HCT116 (cell line): ENCODE measurements around the gene EXOC4. TPM values are rescaled to one million over a fixed set of nuclear protein-coding genes. Genes with fewer than 3 reads are reported as not detected.

Experiments used
- ATAC-seq: fragments of 200-7000 bp; cut with Tn5 transposase; 2 replicates; pipeline ENCODE4 v1.9.1; 2020; ENCODE audit warnings: mild to moderate bottlenecking, moderate library complexity
- BruUV-seq: library from RNA; stranded (reverse); fragments of 400-500 nt; replicated peaks from 2 replicates; lab custom pipeline; 2021; lab: Mats Ljungman, UMichigan
- CTCF ChIA-PET: fragments of 300-600 bp; sonication (Branson Sonifier 250); formaldehyde crosslinking; loops from one replicate; lab custom pipeline; 2021; ENCODE audit warnings: antibody characterized with exemption; lab: Charles Lee
- POLR2A ChIA-PET: fragments of 300-600, 350-600 bp; sonication (Branson Sonifier 250); formaldehyde crosslinking; loops from one replicate; lab custom pipeline; 2021; ENCODE audit warnings: antibody characterized with exemption; lab: Charles Lee
- RAD21 ChIA-PET, 2 experiments: fragments of 300-600 bp; sonication (Branson Sonifier 250); formaldehyde crosslinking; loops; one replicate each; lab custom pipeline; 2023; ENCODE audit warnings: low total read pairs in 2 of 2; ENCODE audit not compliant: uncharacterized antibody in 2 of 2, unreplicated experiment in 2 of 2, low non-redundant PET in 1 of 2; lab: Charles Lee
- DNase-seq: peaks from one replicate; pipeline ENCODE4 v3.0.0-alpha.2; 2010; ENCODE audit warnings: low read depth, low spot score
- H2AFZ ChIP-seq: fragments of 200-600 bp; shearing (Covaris generic), sonication (generic); 2 replicates; pipeline ENCODE4 v1.6.1; 2017; ENCODE audit warnings: low read depth, mixed run types, mixed read lengths, antibody characterized with exemption, low read length; ENCODE audit not compliant: poor library complexity, severe bottlenecking
- H3K27ac ChIP-seq: 2 replicates; pipeline ENCODE4 v1.5.1; 2012; ENCODE audit warnings: low read depth, low read length
- H3K27me3 ChIP-seq: fragments of 200-600 bp; sonication (generic); 2 replicates; pipeline ENCODE4 v1.6.1; 2016; ENCODE audit warnings: mixed run types, low read length, mixed read lengths; ENCODE audit not compliant: insufficient read depth
- H3K36me3 ChIP-seq, 2 experiments: fragments of 200-500 bp in 1 of 2; fragments of 200-600 bp in 1 of 2; sonication (Bioruptor generic) in 1 of 2; sonication (generic) in 1 of 2; 2 replicates each; pipeline versions ENCODE4 v1.5.1 to v1.6.1; 2014 to 2016; ENCODE audit warnings: low read length in 2 of 2, inconsistent platforms in 1 of 2, mixed read lengths in 1 of 2, mixed run types in 1 of 2; ENCODE audit not compliant: insufficient read depth in 2 of 2, control insufficient read depth in 1 of 2
- H3K4me1 ChIP-seq, 2 experiments: fragments of 200-600 bp in 1 of 2; sonication (generic) in 1 of 2; 2 replicates each; pipeline versions ENCODE4 v1.5.1 to v1.6.1; 2012 to 2017; ENCODE audit warnings: low read length in 2 of 2, inconsistent platforms in 1 of 2, mild to moderate bottlenecking in 1 of 2, mixed read lengths in 1 of 2, mixed run types in 1 of 2, moderate library complexity in 1 of 2; ENCODE audit not compliant: insufficient read depth in 2 of 2, control insufficient read depth in 1 of 2
- H3K4me2 ChIP-seq: fragments of 200-600 bp; sonication (generic); 2 replicates; pipeline ENCODE4 v1.6.1; 2017; ENCODE audit warnings: mixed run types, low read length, mixed read lengths
- H3K4me3 ChIP-seq, 2 experiments: fragments of 200-600 bp in 1 of 2; sonication (generic) in 1 of 2; replicated peaks in 1 of 2; 2 replicates each; pipeline ENCODE4 v1.5.1; 2011 to 2016; ENCODE audit warnings: low read length in 2 of 2, control low read depth in 1 of 2, low read depth in 1 of 2, mild to moderate bottlenecking in 1 of 2, mixed read lengths in 1 of 2, mixed run types in 1 of 2
- H3K79me2 ChIP-seq: fragments of 200-600 bp; sonication (generic); 2 replicates; pipeline ENCODE4 v1.6.1; 2017; ENCODE audit warnings: mild to moderate bottlenecking, mixed run types, low read length, moderate library complexity, mixed read lengths; ENCODE audit not compliant: insufficient read depth
- H3K9ac ChIP-seq: fragments of 200-600 bp; sonication (generic); 2 replicates; pipeline ENCODE4 v1.6.1; 2016; ENCODE audit warnings: low read length, mixed read lengths
- H3K9me2 ChIP-seq: fragments of 200-600 bp; sonication (generic), shearing (Covaris generic); 2 replicates; pipeline ENCODE4 v1.6.1; 2017; ENCODE audit warnings: mixed run types, mild to moderate bottlenecking, moderate library complexity; ENCODE audit not compliant: insufficient read depth
- H3K9me3 ChIP-seq, 2 experiments: fragments of 200-500 bp in 1 of 2; fragments of 200-600 bp in 1 of 2; sonication (Bioruptor generic) in 1 of 2; sonication (generic) in 1 of 2; 2 replicates each; pipeline ENCODE4 v1.6.1; 2014 to 2017; ENCODE audit warnings: low read length in 2 of 2, mixed read lengths in 2 of 2, inconsistent platforms in 1 of 2, low read depth in 1 of 2, mild to moderate bottlenecking in 1 of 2, mixed run types in 1 of 2, moderate library complexity in 1 of 2; ENCODE audit not compliant: control insufficient read depth in 1 of 2, insufficient read depth in 1 of 2
- H4K20me1 ChIP-seq: fragments of 200-600 bp; sonication (generic), shearing (Covaris generic); 2 replicates; pipeline ENCODE4 v1.6.1; 2017; ENCODE audit warnings: mixed run types, mild to moderate bottlenecking, moderate library complexity; ENCODE audit not compliant: insufficient read depth
- CEBPB ChIP-seq: IDR thresholded peaks from 2 replicates; pipeline ENCODE4 v1.6.1; 2012; ENCODE audit warnings: low read depth
- CTCF ChIP-seq, 3 experiments: fragments of 200-600 bp in 1 of 3; sonication (generic) in 1 of 3; IDR thresholded peaks in 2 of 3; conservative IDR thresholded peaks in 1 of 3; 2 replicates each; pipeline ENCODE4 v1.5.1; 2012 to 2017; ENCODE audit warnings: low read depth in 2 of 3, low read length in 2 of 3, antibody characterized with exemption in 1 of 3, borderline replicate concordance in 1 of 3, control low read depth in 1 of 3, mild to moderate bottlenecking in 1 of 3, mixed read lengths in 1 of 3, mixed run types in 1 of 3, moderate library complexity in 1 of 3; ENCODE audit not compliant: insufficient read depth in 1 of 3
- EGR1 ChIP-seq: IDR thresholded peaks from 2 replicates; pipeline ENCODE4 v1.6.1; 2012; ENCODE audit warnings: low read depth
- EZH2 ChIP-seq: fragments of 200-600 bp; sonication (generic); IDR thresholded peaks from 2 replicates; pipeline ENCODE4 v1.6.1; 2017; ENCODE audit warnings: antibody characterized with exemption, mixed run types
- EZH2phosphoT487 ChIP-seq: fragments of 200-600 bp; IDR thresholded peaks from 2 replicates; pipeline ENCODE4 v1.6.1; 2018; ENCODE audit warnings: antibody characterized with exemption, borderline replicate concordance
- JUND ChIP-seq: IDR thresholded peaks from 2 replicates; pipeline ENCODE4 v1.6.1; 2012
- MAX ChIP-seq: IDR thresholded peaks from 2 replicates; pipeline ENCODE4 v1.6.1; 2012
- POLR2A ChIP-seq: IDR thresholded peaks from 2 replicates; pipeline ENCODE4 v1.7.0; 2011; ENCODE audit warnings: borderline replicate concordance; ENCODE audit not compliant: insufficient read depth, insufficient read length; ENCODE audit errors: extremely low read depth
- POLR2AphosphoS5 ChIP-seq: IDR thresholded peaks from 2 replicates; pipeline ENCODE4 v1.6.1; 2011; ENCODE audit warnings: mild to moderate bottlenecking, low read depth, low read length, moderate library complexity
- SIN3A ChIP-seq: IDR thresholded peaks from 2 replicates; pipeline ENCODE4 v1.6.1; 2012; ENCODE audit warnings: low read depth
- SP1 ChIP-seq: IDR thresholded peaks from 2 replicates; pipeline ENCODE4 v1.6.1; 2012; ENCODE audit warnings: low read depth
- SRF ChIP-seq: IDR thresholded peaks from 2 replicates; pipeline ENCODE4 v1.6.1; 2012; ENCODE audit warnings: low read depth
- TCF7L2 ChIP-seq: IDR thresholded peaks from 2 replicates; pipeline ENCODE4 v1.7.0; 2011; ENCODE audit warnings: borderline replicate concordance, inconsistent platforms; ENCODE audit not compliant: insufficient read depth, insufficient read length; ENCODE audit errors: extremely low read depth
- YY1 ChIP-seq: IDR thresholded peaks from 2 replicates; pipeline ENCODE4 v1.6.1; 2011; ENCODE audit warnings: low read length, low read depth, moderate library complexity, mild to moderate bottlenecking; ENCODE audit not compliant: insufficient replicate concordance; ENCODE audit errors: extremely low read depth
- ZFX ChIP-seq: fragments of 450-650 bp; IDR thresholded peaks from 2 replicates; pipeline ENCODE4 v1.6.1; 2017
- intact Hi-C: fragments of 100-400 bp; cut with micrococcal nuclease; formaldehyde crosslinking; loops from 2 replicates; pipeline ENCODE4 v1.10.0; 2022
- total RNA-seq: library from RNA; stranded (reverse); gene quantifications from one replicate; pipeline ENCODE4 v1.2.1, GENCODE V29; 2021; ENCODE audit not compliant: unreplicated experiment

The EXOC4 gene
- total RNA-seq, 1 experiment from 2014 or later = 40.3 TPM

- Histone ChIP-seq H3K27ac (no peak overlapping the region), H3K9me2 (no peaks in the 10 kb centered on the region), H3K36me3 (no peaks in the 10 kb centered on the region), H4K20me1 (no peaks in the 10 kb centered on the region), H2AFZ (no peak overlapping the region), H3K4me2 (no peak overlapping the region), H3K27me3 (no peaks in the 10 kb centered on the region), H3K79me2 (no peaks in the 10 kb centered on the region), H3K9ac (no peak overlapping the region), H3K4me1 (peaks cover 0 to 6% of the 10 kb centered on the region in 2 experiments; a peak in 1 of 4 replicates), H3K9me3 (peaks cover 9 to 10% of the 10 kb centered on the region in 2 experiments; a peak in 2 of 4 replicates), H3K4me3 (no peak overlapping the region)
- no TSS peak for BruUV-seq
- intact Hi-C loops = no loop called here
- TF ChIP-seq SP1 (no peak), CTCF (IDR thresholded peaks at IDR 0.05 in 2 of 3, conservative IDR thresholded peaks at IDR 0.05 in 1 of 3; ENCODE audit: borderline replicate concordance in 1 of 3, insufficient read depth in 1 of 3, low read depth in 2 of 3, low read length in 2 of 3) (no peak), JUND (no peak), MAX (no peak), EZH2 (no peak), SIN3A (no peak), EGR1 (no peak), SRF (no peak), EZH2phosphoT487 (no peak), TCF7L2 (no peak), POLR2A (no peak), POLR2AphosphoS5 (no peak), ZFX (no peak), CEBPB (no peak), YY1 (no peak)
- ChIA-PET CTCF (no interaction called here), POLR2A (no interaction called here), RAD21 (no interaction called here)
- DNase-seq (no peak), ATAC-seq (no peak)
These were observed 835.3 kb downstream of the EXOC4 start for GRCh38 chr7:134088199-134088598.
